IMR-90 (cell line): ENCODE results near the gene MYH7B. TPM values are rescaled to one million over a fixed set of nuclear protein-coding genes. Genes with fewer than 3 reads are reported as not detected.

Experiments used
- ATAC-seq: fragments of 200-7000 bp; cut with Tn5 transposase; 2 replicates; pipeline ENCODE4 v1.9.1; 2020; ENCODE audit warnings: low read depth, mild to moderate bottlenecking, moderate library complexity
- BruUV-seq: library from RNA; stranded (reverse); fragments of 400-500 nt; replicated peaks from 2 replicates; lab custom pipeline; 2021; lab: Mats Ljungman, UMichigan
- CTCF ChIA-PET: fragments of 300-600 bp; formaldehyde crosslinking; extraction: SDS; loops from one replicate; lab custom pipeline; 2021; ENCODE audit warnings: antibody characterized with exemption; lab: Yijun Ruan, JAX
- POLR2A ChIA-PET: fragments of 300-600 bp; sonication (Branson Sonifier 250); formaldehyde crosslinking; loops from one replicate; lab custom pipeline; 2022; ENCODE audit warnings: antibody characterized with exemption; ENCODE audit not compliant: unreplicated experiment; lab: Charles Lee
- DNase-seq: peaks from one replicate; pipeline ENCODE4 v3.0.0; 2013
- H2AFZ ChIP-seq: replicated peaks from 2 replicates; pipeline ENCODE3; 2013; ENCODE audit warnings: low read length, mild to moderate bottlenecking; ENCODE audit not compliant: poor library complexity
- H2AK5ac ChIP-seq: 2 replicates; pipeline ENCODE4 v1.6.1; 2013; ENCODE audit warnings: low read depth, low read length, inconsistent platforms
- H2AK9ac ChIP-seq: replicated peaks from 2 replicates; pipeline ENCODE3; 2013; ENCODE audit warnings: mild to moderate bottlenecking, low read depth, low read length, moderate library complexity; ENCODE audit not compliant: poor library complexity
- H2BK120ac ChIP-seq: 2 replicates; pipeline ENCODE4 v1.6.1; 2013; ENCODE audit warnings: low read depth, low read length, inconsistent platforms
- H2BK15ac ChIP-seq: 3 replicates; pipeline ENCODE4 v1.6.1; 2013; ENCODE audit warnings: low read depth, low read length, inconsistent platforms
- H2BK20ac ChIP-seq: 2 replicates; pipeline ENCODE4 v1.6.1; 2013; ENCODE audit warnings: low read depth, mild to moderate bottlenecking, inconsistent platforms, low read length, moderate library complexity
- H2BK5ac ChIP-seq: 2 replicates; pipeline ENCODE4 v1.6.1; 2013; ENCODE audit warnings: mild to moderate bottlenecking, low read depth, low read length, inconsistent platforms; ENCODE audit not compliant: poor library complexity, severe bottlenecking
- H3K14ac ChIP-seq: replicated peaks from 2 replicates; pipeline ENCODE4 v1.6.1; 2013; ENCODE audit warnings: low read depth, low read length, inconsistent platforms
- H3K18ac ChIP-seq: 2 replicates; pipeline ENCODE4 v1.6.1; 2013; ENCODE audit warnings: low read depth, low read length, control low read depth
- H3K23ac ChIP-seq: 2 replicates; pipeline ENCODE4 v1.6.1; 2013; ENCODE audit warnings: low read depth, low read length, inconsistent platforms
- H3K27ac ChIP-seq: 2 replicates; pipeline ENCODE4 v1.5.1; 2013; ENCODE audit warnings: mild to moderate bottlenecking, control low read depth, low read length; ENCODE audit not compliant: insufficient read depth
- H3K27me3 ChIP-seq: 2 replicates; pipeline ENCODE4 v1.6.1; 2013; ENCODE audit warnings: low read length; ENCODE audit not compliant: control insufficient read depth, insufficient read depth
- H3K36me3 ChIP-seq: 2 replicates; pipeline ENCODE4 v1.6.1; 2013; ENCODE audit warnings: low read length, mixed read lengths; ENCODE audit not compliant: control insufficient read depth, insufficient read depth
- H3K4ac ChIP-seq: 2 replicates; pipeline ENCODE4 v1.6.1; 2013; ENCODE audit warnings: low read depth, low read length, inconsistent platforms
- H3K4me1 ChIP-seq: 2 replicates; pipeline ENCODE4 v1.6.1; 2013; ENCODE audit warnings: low read length, mixed read lengths; ENCODE audit not compliant: control insufficient read depth, insufficient read depth
- H3K4me2 ChIP-seq: 2 replicates; pipeline ENCODE4 v1.6.1; 2013; ENCODE audit warnings: low read depth, mild to moderate bottlenecking, control low read depth, low read length, moderate library complexity
- H3K4me3 ChIP-seq: 2 replicates; pipeline ENCODE4 v1.5.1; 2013; ENCODE audit warnings: low read depth, mild to moderate bottlenecking, control low read depth, low read length, moderate library complexity; ENCODE audit not compliant: insufficient read depth
- H3K56ac ChIP-seq: 2 replicates; pipeline ENCODE4 v1.6.1; 2013; ENCODE audit warnings: low read length, inconsistent platforms; ENCODE audit not compliant: insufficient read depth; ENCODE audit errors: extremely low read depth
- H3K79me1 ChIP-seq, 2 experiments: 2 replicates each; pipeline ENCODE4 v1.6.1; 2013; ENCODE audit warnings: low read length in 2 of 2, inconsistent platforms in 1 of 2, low read depth in 1 of 2
- H3K9ac ChIP-seq: 2 replicates; pipeline ENCODE4 v1.6.1; 2013; ENCODE audit warnings: low read depth, low read length, control low read depth
- H3K9me1 ChIP-seq: 2 replicates; pipeline ENCODE4 v1.6.1; 2013; ENCODE audit warnings: low read length, inconsistent platforms; ENCODE audit not compliant: insufficient read depth
- H3K9me3 ChIP-seq: 2 replicates; pipeline ENCODE4 v1.6.1; 2013; ENCODE audit warnings: low read length; ENCODE audit not compliant: control insufficient read depth, insufficient read depth
- H4K20me1 ChIP-seq: 2 replicates; pipeline ENCODE4 v1.6.1; 2013; ENCODE audit warnings: low read length, inconsistent platforms; ENCODE audit not compliant: insufficient read depth
- H4K5ac ChIP-seq: 2 replicates; pipeline ENCODE4 v1.6.1; 2013; ENCODE audit warnings: mild to moderate bottlenecking, low read depth, low read length, control low read depth
- H4K8ac ChIP-seq, 2 experiments: 2 replicates each; pipeline ENCODE4 v1.6.1; 2013; ENCODE audit warnings: low read depth in 2 of 2, low read length in 2 of 2, control low read depth in 1 of 2, inconsistent platforms in 1 of 2
- H4K91ac ChIP-seq: 2 replicates; pipeline ENCODE4 v1.6.1; 2013; ENCODE audit warnings: low read depth, low read length, inconsistent platforms; ENCODE audit not compliant: insufficient read depth
- BHLHE40 ChIP-seq: fragments of 150-350 bp; IDR thresholded peaks from 2 replicates; pipeline ENCODE4 v1.6.1; 2016; ENCODE audit warnings: mild to moderate bottlenecking, low read depth, low read length
- CHD1 ChIP-seq: IDR thresholded peaks from 2 replicates; pipeline ENCODE4 v1.6.1; 2012; ENCODE audit warnings: low read depth, low read length, improper control_type of control experiment
- MAFK ChIP-seq: IDR thresholded peaks from 2 replicates; pipeline ENCODE4 v1.6.1; 2012; ENCODE audit warnings: low read depth, low read length, improper control_type of control experiment
- MXI1 ChIP-seq: IDR thresholded peaks from 2 replicates; pipeline ENCODE4 v1.6.1; 2012; ENCODE audit warnings: low read depth, mild to moderate bottlenecking, low read length, moderate library complexity, borderline replicate concordance
- POLR2A ChIP-seq: IDR thresholded peaks from 2 replicates; pipeline ENCODE4 v1.6.1; 2012; ENCODE audit warnings: mild to moderate bottlenecking, low read depth, low read length
- RAD21 ChIP-seq: IDR thresholded peaks from 2 replicates; pipeline ENCODE4 v1.6.1; 2012; ENCODE audit warnings: low read length, improper control_type of control experiment
- RFX5 ChIP-seq: IDR thresholded peaks from 2 replicates; pipeline ENCODE4 v1.8.0; 2012; ENCODE audit warnings: low read depth, mild to moderate bottlenecking, low read length, moderate library complexity
- WGBS, 2 experiments: methylation state at CpG; one replicate each; pipeline versions ENCODE4 v1.1.5 to v1.1.7; 2013; ENCODE audit warnings: missing lambda C conversion rate in 2 of 2; ENCODE audit not compliant: insufficient read length in 1 of 2; ENCODE audit errors: extremely low coverage in 2 of 2; 5-methylcytosine and 5-hydroxymethylcytosine counted together
- dilution Hi-C: fragments of 300-500 bp; cut with HindIII; formaldehyde crosslinking; loops from one replicate; pipeline ENCODE4 v1.14.3; 2018; ENCODE audit warnings: low sequenced_read_pairs; ENCODE audit not compliant: unreplicated experiment
- in situ Hi-C: fragments of 300-500 bp; cut with MboI; formaldehyde crosslinking; loops from 3 replicates; pipeline ENCODE4 v1.14.3; 2019; ENCODE audit warnings: low sequenced_read_pairs, inconsistent platforms, mixed read lengths
- intact Hi-C: fragments of 100-400 bp; cut with micrococcal nuclease; formaldehyde crosslinking; loops from 2 replicates; pipeline ENCODE4 v1.10.0; 2022
- polyA plus RNA-seq, 3 experiments: library from polyadenylated mRNA; depleted of rRNA; stranded (reverse); fragments of >200 nt; gene quantifications; 2 replicates each; pipeline ENCODE4 v1.2.3, GENCODE V29; 2012; ENCODE audit warnings: low replicate concordance in 1 of 3
- total RNA-seq: library from RNA; depleted of rRNA; stranded (reverse); fragments of >200 nt; gene quantifications from 2 replicates; pipeline ENCODE4 v1.2.3, GENCODE V29; 2012
- TF ChIP-seq, protein P1 (sequence below): fragments of 150-350 bp; IDR thresholded peaks from 2 replicates; pipeline ENCODE4 v1.6.1; 2016; ENCODE audit warnings: low read depth, mild to moderate bottlenecking, low read length, moderate library complexity, borderline replicate concordance

MYH7B gene
- total and polyA plus RNA-seq, 2 of the 4 experiments (the other 2 are of a cell fraction), result 0.09 TPM; not detected in 1

DNA sequence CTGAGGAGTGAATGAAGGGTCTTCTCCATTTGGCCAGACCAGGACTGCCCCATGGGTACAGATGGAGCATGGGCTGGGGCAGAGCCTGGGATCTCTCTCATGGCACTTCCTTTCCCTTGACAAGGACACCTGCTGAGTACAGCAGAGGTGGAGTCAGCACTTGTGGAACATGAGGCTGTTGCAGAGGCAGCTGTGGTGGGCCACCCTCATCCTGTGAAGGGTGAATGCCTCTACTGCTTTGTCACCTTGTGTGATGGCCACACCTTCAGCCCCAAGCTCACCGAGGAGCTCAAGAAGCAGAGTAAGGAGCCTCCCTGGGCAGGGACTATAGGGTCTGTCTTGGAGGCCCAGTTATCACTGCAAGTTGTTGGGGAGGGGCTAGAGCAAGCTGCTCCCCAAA, 29.7 kb upstream of the MYH7B start:
- no peak overlapping the region for H2BK15ac ChIP-seq
- no TSS peak for BruUV-seq
- no peak overlapping the region for H2BK5ac ChIP-seq
- H2AK9ac ChIP-seq, result peak overlapping the region; percentile 42
- H2BK20ac ChIP-seq, result no peak overlapping the region
- dilution Hi-C loops, result no loop called here
- H3K18ac ChIP-seq, result no peak overlapping the region
- no peak overlapping the region for H3K56ac ChIP-seq
- no peaks in the 10 kb centered on the region for H3K27me3 ChIP-seq
- no peak overlapping the region for H3K23ac ChIP-seq
- peaks cover 0 to 12% of the 10 kb centered on the region in 2 experiments; a peak in 2 of 4 replicates for H3K79me1 ChIP-seq
- H3K9ac ChIP-seq, result no peak overlapping the region
- peaks cover 53% of the 10 kb centered on the region for H3K36me3 ChIP-seq
- no peak overlapping the region; the same call in 1 of the 2 replicates for H2AK5ac ChIP-seq
- H3K4ac ChIP-seq, result no peak overlapping the region
- no CpG with 5 or more reads among the region's 1 CpG for WGBS, 2 experiments
- no peak overlapping the region for H2BK120ac ChIP-seq
- no peak overlapping the region for H3K4me3 ChIP-seq
- no peaks in the 10 kb centered on the region; the same call in 1 of the 2 replicates for H4K20me1 ChIP-seq
- no peak overlapping the region for H3K4me2 ChIP-seq
- no peak overlapping the region for H3K14ac ChIP-seq
- H2AFZ ChIP-seq, result no peak overlapping the region
- H3K9me1 ChIP-seq, result peaks cover 38% of the 10 kb centered on the region
- DNase-seq (no peak), ATAC-seq (no peak)
- peaks cover 10% of the 10 kb centered on the region for H3K4me1 ChIP-seq
- in situ Hi-C loops, result no loop called here
- no peak overlapping the region for H4K5ac ChIP-seq
- TF ChIP-seq MXI1 (no peak), POLR2A (no peak), RAD21 (no peak), RFX5 (no peak), CHD1 (no peak), BHLHE40 (no peak), MAFK (no peak)
- TF ChIP-seq, protein P1, sequence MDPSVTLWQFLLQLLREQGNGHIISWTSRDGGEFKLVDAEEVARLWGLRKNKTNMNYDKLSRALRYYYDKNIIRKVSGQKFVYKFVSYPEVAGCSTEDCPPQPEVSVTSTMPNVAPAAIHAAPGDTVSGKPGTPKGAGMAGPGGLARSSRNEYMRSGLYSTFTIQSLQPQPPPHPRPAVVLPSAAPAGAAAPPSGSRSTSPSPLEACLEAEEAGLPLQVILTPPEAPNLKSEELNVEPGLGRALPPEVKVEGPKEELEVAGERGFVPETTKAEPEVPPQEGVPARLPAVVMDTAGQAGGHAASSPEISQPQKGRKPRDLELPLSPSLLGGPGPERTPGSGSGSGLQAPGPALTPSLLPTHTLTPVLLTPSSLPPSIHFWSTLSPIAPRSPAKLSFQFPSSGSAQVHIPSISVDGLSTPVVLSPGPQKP, result no peak
- intact Hi-C loops, result no loop called here
- H3K9me3 ChIP-seq, result no peaks in the 10 kb centered on the region
- no peak overlapping the region for H3K27ac ChIP-seq
- ChIA-PET POLR2A (no interaction called here), CTCF (no interaction called here)
- H4K8ac ChIP-seq, result no peak overlapping the region
- H4K91ac ChIP-seq, result no peak overlapping the region
